Measurements from ENCODE around the gene SLFNL1.

SLFNL1 gene

DNA sequence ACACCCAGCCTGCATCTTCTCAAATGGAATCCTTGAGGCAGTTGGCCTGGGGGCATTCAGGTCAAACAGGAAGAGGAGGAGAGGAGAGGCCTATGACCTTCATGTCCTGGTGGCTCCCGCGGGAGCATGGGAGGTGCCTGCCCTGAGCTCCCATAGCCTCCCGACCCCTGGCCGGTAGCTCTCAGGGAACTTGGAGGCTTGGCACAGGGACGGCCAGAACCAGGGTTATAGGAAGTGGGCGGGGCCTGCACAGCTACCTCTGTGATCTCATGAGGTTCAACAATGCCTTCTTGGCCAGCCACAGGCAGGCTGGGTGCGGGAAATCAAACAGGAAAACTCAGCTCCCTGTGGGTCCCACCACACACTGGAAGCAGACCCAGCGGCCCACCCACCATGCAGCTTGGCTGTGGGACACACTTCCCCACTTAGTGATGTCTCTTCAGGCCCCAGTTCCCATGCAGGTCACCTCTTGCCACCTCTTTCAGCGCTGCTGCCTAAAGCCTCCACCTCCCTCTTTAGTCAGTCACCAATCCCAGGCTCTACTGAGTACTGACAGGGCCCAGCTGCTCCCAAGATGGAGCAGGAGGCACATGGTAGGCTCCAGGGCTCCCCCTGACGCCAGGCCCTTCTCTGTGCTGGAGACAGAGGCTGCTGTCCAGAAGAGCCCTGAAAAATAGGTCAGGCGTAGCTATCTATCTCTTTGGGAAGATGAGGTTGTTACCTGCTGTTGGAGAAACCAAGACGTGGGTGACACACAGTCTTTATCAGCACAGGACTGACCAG, at the start of gene SLFNL1:
Gene SLFNL1, minus strand, starts transcription at position 200 of the 783 bp plus-strand sequence. CDS start 1,065 bp downstream, outside the sequence.
- no peak for DNase-seq (ENCODE audit: low spot score)

DNA sequence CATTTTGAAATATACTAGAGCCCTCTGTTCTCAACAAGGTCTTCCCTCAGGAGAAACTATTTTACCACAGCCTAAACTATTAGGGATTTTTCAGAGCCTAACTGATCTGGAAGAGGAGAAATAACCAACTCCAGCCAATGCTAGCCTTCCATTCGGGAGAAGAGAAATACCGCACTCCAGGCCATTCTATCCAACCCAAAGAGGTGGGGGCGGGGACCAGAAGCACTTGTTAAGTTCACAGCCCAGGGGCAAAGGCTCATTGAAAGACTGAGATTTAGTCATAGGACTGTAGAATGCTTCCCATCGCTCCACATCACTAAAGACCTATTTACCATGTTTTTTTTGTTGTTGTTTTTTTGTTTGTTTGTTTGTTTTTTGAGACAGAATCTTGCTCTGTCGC, 35.4 kb upstream of the SLFNL1 start:
- no peak for DNase-seq (ENCODE audit: low spot score)

DNA sequence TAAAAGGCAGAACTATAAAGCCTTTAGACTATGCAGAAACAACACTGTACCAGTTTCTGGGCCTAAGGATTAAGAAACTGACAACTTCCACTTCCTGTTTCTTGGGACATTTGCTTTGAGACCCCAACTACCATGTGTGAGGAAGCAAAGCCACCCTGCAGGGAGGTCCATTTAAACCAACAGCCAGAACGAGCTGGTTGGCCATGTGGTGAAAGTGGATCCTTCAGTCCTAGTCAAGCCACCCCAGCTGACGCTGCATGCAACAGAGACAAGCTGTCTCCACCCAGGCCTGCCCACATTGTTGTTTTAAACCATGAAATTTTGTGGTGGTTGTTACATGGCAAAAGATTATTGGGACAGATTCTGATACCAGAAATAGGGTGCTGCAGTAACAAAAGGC, 31.8 kb upstream of the SLFNL1 start:
- DNase-seq (ENCODE audit: low spot score) = no peak

DNA sequence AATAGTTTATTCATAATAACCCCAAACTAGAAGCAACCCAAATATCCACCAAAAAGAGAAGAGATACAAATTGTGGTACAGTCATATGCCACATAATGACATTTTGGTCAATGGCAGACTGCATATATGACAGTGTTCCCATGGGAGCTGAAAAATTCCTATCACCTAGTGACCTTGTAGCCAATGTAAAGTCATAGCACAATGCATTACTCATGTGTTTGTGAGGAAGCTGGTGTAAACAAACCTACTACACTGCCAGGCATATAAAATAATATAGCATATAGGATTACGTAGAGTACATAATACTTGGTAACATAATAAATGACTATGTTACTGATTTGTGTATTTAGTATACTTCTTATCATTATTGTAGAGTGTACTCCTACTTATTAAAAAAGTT, 29.5 kb upstream of the SLFNL1 start:
- DNase-seq (ENCODE audit: low spot score) = no peak

DNA sequence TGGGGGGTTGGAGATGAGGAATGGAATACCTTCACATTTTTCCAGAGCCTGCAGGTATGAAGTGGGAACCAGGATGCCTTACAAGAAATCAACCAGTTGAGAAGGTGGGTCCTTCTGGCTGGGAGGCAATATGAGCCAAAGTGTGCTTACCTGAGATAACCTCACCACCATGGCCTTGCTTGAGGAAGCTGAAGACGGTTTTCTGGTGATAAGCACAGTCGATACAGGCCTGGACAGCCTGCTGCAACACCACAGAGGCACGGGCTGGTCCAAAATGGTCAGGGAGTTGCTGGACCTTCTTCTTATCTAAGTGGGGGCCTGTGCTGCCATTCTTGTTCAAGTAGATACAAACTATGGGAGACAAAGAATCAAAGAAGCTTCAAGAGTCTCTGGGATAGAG, 27.0 kb upstream of the SLFNL1 start:
- DNase-seq (ENCODE audit: low spot score) = no peak

DNA sequence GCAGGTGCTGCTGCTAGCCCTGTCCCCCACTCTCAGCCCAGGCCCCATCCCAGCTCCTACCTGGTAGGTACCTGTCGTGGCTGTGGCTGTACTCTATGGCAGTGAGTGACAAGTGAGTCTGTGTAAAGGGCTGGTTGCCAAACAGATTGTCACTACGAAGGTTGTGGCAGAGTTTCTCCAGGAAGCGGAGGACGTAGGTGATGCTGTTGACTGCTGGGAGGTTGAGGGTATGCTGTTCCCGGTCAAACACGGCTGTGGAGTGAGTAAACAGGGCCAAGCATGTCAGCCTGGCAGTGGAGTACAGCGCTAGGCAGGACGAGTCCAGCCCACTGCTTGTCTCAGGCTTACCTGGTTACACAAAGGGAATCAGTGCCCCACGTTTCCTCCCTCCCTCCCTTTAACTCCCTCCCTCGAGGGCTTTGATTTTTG, 24.8 kb upstream of the SLFNL1 start:
- no peak for DNase-seq (ENCODE audit: low spot score)

DNA sequence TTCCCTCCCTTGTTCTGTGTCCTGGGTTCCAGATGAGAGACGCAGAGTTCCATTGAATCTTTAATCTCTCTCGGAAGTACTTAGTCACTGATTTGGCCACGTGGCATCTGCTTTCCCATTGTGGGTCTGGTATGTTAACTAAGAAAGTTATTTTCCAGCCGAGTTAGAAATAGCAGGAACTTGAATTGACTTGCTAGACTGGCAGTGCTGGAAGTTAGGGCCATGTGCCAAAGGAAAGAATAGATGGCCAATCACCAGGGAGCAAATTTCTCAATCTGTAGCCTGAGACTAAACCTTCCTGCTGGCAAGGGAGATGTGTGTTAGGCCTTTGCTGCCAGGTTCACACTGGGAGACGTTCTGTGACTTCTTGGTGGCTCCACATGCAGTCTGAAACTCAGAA, 24.2 kb upstream of the SLFNL1 start:
- DNase-seq (ENCODE audit: low spot score) = no peak

DNA sequence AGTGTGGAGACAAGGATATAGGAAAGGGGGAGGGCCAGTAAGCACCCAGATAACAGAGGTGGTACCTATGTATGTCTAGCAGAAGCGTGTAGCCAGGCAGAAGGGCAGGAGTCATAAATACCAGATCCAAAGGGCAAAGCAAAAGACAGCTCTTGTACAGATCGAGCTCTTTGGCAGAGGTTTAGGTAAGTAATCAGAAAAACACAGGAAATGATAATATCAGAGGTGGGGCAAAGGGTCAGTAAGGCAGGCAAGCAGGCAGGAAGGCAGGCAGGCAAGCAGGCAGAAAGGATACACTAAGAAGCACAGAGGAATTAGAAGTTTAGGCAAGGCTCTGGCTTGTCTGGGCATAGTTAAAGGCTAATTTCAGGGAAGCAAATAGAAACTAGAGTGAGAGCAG, 22.7 kb upstream of the SLFNL1 start:
- no peak for DNase-seq (ENCODE audit: low spot score)

DNA sequence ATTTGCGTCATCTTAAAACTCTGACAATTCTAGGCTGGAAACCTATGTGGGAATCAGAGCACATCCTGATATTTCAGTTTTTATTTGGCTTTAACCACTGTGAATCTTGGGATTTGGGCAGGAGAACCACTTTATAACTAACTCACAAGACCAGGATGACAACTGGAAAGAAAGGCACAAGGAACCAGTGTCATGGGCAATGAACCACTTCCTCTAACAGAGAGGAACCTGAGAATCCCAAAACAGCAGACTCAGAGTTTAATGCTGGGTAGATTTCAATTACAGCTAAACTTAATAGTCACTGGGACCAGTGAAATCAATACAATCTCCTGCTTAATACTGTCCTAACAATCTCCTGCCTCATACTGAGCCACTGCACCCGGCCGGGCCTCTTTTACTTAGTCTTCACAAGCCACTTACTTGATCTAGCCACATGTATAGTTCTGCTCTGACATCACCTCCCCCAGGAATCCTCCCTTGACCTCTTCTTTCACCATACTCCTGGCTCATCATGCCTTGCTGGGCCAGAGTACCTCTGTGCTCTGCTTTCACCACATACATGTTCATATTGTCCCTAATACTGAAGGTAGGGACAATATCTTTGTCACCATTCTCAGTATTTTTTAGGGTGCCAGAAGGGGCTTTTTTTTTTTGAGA, 20.2 kb upstream of the SLFNL1 start:
- DNase-seq (ENCODE audit: low spot score) = no peak

DNA sequence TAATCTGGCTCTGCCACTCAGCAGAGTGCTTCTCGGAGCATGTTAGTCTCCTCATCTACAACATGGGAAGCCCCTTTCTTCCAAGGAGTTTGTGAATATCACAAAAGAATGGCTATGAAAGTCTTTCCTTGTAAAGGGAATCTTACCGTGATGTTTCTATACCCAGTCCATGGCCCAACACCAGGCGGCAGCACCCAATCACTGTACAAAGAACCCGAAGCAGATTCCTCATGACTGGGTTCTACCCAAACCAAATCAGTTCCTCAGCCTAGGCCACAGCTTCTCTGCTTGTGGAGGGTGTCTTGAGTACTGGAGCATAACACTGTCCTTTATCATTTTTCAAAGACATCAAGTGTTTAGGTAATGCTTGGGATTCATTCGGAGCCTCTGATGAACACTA, 16.6 kb upstream of the SLFNL1 start:
- DNase-seq (ENCODE audit: low spot score) = no peak

DNA sequence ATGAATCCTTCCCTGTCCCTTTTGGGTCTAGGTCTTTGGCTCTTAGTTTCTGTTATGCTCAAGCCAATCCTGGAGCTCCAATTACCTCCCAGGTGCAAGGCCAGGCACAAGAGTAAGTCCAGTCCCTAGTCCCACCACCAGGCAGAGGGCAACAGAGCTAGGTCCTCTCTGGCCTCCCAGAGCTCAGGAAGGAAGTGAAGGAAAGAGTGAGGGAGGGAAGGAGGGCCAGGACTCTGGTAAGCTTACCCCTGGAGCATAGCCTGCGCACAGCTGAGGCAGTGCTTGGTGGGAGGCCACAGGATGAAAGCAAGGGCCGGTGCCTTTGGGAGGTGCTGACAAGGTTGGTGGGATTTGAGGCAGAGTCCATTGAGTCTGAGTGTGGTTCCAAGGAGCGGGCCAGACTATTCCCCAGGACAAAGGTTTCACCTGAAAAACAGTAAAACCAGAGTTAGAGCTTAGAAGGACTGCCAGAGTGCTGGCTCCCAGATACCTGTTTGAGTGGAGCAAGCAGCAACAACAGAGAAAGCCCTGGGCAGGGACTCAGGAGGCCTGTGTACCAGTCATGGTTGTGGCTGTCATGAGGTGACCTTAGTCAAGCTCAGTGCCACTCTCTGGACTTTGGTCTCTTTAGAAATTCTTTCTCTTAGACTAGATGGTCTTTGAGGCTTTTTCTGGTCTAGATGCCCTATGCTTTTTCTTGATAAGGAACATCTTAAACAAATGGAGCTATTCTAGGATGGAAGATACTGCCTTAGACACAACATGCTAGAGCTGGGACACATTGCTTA, 15.8 kb upstream of the SLFNL1 start:
- DNase-seq (ENCODE audit: low spot score) = no peak

DNA sequence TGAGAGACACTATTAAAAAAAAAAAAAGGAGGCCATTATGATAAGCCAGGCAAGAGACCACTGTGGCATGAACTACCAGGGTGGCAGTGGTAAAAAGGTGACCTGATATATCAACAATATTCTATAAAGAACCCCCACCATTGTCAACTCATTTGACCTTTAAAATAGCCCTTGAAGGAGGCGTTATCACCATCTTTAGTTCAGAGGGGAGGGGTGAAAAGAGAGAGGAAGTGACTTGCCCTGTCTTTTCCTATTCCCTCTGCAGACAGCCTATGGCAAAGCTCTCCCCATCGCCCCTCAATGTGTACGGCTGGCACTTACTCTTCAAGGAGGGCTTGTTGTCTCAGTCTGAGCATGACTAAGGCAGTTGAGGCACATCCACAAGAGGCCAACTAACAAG, 11.7 kb upstream of the SLFNL1 start:
- no peak for DNase-seq (ENCODE audit: low spot score)

DNA sequence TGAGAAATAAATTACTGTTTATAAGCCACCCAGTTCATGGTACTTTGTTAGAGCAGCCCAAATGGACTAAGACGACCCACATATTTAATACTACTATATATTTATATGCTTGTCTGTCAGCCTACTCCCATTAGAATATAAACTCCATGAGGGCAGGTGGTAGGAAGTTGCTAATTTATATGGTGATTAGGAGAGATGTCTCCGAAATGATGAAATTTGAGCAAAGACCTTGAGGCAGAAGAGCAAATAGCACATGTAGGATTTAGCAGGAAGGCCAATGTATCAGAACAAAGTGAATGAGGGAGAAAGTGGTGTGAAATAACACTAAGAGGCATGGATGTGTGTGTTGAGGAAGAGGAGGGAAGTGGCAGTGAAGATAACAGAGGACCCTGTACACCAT, 10.6 kb upstream of the SLFNL1 start:
- no peak for DNase-seq (ENCODE audit: low spot score)

DNA sequence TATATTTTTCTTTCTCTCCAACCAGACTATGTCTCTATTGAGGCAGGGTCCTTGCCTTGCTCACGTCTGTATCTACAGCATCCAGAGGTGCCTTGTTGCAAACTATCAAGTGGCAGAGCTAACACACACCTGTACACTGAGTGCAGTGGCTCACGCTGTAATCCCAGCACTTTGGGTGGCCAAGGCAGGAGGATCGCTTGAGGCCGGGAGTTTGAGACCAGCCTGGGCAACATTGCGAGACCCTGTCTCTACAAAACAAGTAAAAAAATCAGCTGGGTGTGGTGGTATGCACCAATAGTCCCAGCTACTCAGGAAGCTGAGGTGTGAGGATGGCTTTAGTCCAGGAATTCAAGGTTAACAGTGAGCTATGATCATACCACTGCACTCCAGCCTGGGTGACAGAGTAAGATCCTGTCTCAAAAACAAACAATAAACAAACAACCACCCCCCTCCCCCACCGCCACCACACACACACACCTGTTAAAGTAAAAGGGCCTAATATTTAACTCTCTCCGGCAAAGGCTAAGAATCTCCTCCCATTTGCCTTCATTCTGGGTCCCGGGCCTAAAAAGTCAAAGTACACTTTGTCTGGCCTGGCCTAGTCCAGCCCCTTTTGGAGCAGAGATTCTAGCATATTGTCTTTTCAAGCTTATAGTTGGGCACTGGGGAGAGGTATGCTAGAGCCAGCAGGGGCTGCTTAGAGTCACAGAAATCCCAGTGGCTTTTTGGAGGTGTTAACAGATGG, 9.5 kb upstream of the SLFNL1 start:
- no peak for DNase-seq (ENCODE audit: low spot score)

DNA sequence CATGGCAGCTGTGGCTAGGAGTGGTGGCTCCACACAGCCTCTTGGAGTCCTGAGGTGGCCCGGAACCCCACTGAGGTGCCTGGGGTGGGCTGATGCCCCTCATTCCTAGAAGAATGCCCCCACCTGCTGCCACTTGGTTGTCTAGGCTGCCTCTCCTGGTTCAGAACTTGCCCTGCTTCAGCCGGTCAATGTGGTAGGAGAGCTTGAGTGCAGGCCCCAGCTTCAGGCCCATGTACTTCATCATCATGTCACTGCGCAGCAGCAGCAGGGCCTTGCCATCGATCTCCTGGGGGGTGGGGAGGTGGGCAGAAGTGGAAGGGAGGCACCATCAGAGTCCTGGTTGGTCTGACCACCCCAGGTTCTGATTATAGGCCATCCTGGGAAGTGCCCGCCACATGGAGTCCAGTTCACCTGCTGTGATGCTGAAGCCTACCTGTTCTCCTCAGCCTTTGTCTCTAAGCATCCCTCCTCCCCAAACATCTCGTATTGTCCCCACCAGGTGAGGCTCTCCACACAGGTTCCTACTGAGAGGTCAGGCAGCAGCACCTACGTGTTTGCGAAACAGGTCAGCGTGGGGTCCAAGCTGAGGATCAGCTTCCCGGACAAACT, 6.6 kb upstream of the SLFNL1 start:
- no peak for DNase-seq (ENCODE audit: low spot score)

DNA sequence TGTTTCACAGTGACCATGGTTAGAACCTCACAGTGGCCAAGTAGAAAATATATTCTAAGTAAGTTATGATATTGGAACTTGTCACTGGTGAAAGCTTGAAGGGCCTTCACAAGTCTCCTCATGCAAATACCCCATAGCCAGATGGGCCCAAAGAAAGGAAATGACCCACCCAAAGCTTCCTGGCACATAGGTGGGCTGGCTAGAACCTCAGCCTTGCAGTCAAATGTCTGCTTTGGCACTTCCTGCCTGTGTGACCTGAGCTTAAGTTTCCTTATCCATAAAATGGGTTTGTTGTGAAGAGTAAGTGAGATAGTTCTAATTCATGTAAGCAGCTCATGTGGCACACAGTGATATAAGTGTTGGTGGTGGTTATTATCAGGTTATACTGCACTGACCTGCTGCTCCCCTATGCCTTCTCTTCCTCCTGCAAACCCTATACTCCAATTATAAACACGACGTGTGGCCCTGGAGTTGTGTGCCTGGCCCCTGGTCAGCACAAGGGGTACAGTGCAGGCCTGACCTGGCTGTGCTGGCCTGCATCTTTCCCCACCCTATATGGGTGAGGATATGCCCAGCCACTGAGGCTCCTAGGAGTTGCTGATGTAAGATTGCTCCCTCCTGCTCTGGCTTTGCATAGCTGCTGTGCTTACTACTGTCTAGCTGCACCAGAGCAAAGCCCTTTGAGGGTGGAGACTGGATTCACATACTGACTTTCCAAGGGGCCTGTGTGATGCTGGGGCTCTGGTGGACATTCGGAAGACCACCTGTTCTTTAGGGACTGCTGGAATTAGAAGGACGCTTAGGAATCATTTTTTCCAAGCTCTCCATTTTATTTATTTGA, 4.7 kb upstream of the SLFNL1 start:
- no peak for DNase-seq (ENCODE audit: low spot score)

DNA sequence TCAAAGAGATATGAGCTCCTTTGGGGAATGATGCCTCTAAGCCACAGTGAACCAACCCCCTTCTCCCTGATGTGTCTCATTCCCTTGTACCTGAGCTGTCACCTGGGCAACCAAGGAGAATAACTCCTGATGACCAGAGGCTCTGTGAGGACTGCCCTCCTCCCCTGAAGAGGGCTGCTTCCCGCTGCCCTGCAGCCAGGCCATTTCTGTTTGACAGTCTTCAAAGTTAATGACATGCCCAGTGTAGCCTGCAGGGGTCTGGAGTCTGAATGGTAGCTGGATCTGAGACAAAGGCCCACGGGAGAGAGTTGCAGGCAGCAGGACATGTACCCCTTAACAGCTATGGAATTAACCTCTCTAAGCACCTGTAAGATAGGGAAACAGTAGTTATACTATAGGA, 3.4 kb upstream of the SLFNL1 start:
- DNase-seq (ENCODE audit: low spot score) = no peak

DNA sequence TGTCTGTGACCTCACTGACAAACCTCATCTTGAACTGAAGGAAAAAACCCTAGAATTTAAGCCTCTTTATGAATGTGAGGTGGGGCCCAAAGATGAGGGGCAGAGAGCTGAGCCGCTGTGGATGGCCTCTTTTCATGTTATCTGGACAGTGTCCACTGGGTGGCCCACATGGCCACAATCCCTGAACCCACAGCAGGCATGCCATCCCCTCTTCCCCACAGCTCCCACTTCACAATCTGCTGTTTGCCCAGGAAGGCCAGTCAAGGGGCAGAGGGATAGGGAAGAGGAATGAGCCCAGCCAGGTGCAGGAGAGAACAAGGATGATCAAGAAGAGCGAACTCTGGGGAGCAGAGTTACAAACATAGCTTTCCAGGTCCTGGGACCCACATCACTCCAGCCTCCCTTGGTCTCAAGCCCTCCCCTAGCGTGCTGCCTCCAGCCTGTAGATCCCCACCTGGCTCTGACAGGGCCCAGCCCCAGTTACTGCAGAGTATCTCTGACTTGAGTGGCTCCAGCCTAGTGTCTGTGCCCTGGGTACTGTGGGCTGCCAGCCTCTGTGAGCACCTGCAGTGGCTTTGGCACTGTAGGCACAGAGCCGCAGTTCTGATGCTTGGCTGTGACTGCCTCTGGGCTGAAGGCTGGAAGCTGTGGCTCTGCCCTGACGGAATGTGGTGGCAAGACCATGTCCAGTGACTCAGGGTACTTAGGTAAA, 1.9 kb upstream of the SLFNL1 start:
- no peak for DNase-seq (ENCODE audit: low spot score)

DNA sequence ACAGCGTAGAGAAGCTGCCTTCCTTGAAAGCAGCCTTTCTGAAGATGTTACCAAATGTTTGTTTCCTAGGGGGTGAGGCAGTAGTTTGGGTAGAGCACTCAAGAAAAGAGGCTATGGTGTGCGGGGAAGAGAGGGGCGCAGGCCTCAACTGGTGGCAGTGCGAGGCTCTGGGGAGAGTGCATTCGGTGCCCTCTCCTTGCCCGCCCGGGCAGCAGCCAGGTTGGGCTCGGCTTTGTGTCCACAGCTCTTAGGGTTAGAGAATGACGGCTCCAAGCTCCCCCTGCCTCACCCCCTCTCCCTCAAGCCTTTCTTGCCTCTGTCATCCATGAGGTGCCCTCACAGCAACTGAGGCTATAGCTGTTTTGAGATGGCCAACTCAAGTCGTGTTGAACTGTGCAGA, 899 bp upstream of the SLFNL1 start:
- DNase-seq (ENCODE audit: low spot score) = no peak

DNA sequence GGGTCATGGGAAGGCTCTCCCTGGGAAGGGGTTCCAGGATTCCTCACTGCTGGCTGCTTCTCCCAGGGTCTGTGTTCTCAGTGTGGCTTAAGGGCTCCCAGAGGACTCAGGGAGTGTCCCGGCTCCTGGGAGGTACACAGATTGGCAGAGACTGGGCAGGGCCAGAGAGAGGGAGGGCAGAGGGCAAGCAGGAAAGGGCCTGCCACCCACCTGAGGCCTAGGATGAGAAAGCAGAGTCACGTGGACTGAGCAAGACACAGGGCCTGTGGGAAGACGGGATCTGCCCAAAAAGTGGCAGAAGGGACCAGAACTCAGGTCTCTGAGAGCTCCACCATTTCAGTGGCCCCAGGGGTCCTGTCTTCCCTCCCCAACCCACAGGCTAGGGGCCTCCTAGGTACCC, 871 bp downstream of the SLFNL1 start:
- no peak for DNase-seq (ENCODE audit: low spot score)
